ENCODE measurements around the gene TBCA. TPM values are rescaled to one million over a fixed set of nuclear protein-coding genes. Genes with fewer than 3 reads are reported as not detected.

Gene TBCA
- total RNA-seq, 4 donors from 2014 or later, result 128 to 152 (median 146) TPM

- Histone ChIP-seq H3K36me3 (no peaks in the 10 kb centered on the region), H3K4me3 (no peak overlapping the region), H3K27me3 (no peaks in the 10 kb centered on the region), H3K9me3 (no peaks in the 10 kb centered on the region), H3K4me1 (peaks cover 14 to 42% (median 18%) of the 10 kb centered on the region in 4 donors), H3K27ac (replicated peaks in 1 of 4) (no peak overlapping the region)
- no peak for DNase-seq (ENCODE audit: extremely low spot score)
- WGBS, result 91% methylated on average over 3 of the region's 3 CpGs
- intact Hi-C loops (cut with DNase I), result no loop called here
- TF ChIP-seq CTCF (IDR thresholded peaks at IDR 0.05) (no peak), POLR2AphosphoS5 (IDR thresholded peaks at IDR 0.05) (no peak), POLR2A (IDR thresholded peaks at IDR 0.05; ENCODE audit: low read depth) (no peak), EP300 (IDR thresholded peaks at IDR 0.05) (no peak)
Observed at GRCh38 chr5:77741608-77742007, 34.5 kb downstream of the TBCA start.

GRCh38 chr5:77734885-77735284 is 41.3 kb downstream of the TBCA start:
- 92% methylated on average over 2 of the region's 2 CpGs for WGBS
- no peak overlapping the region for H3K4me3 ChIP-seq
- no peaks in the 10 kb centered on the region for H3K9me3 ChIP-seq
- no peak overlapping the region for H3K27ac ChIP-seq (replicated peaks in 1 of 4)
- no peak for DNase-seq (ENCODE audit: extremely low spot score)
- peaks cover 7 to 11% (median 8%) of the 10 kb centered on the region in 4 donors for H3K4me1 ChIP-seq
- no peak for TF ChIP-seq CTCF (IDR thresholded peaks at IDR 0.05)
- no peak for TF ChIP-seq EP300 (IDR thresholded peaks at IDR 0.05)
- TF ChIP-seq POLR2A (IDR thresholded peaks at IDR 0.05; ENCODE audit: low read depth), result no peak
- TF ChIP-seq POLR2AphosphoS5 (IDR thresholded peaks at IDR 0.05), result no peak
- H3K36me3 ChIP-seq, result no peaks in the 10 kb centered on the region
- intact Hi-C loops (cut with DNase I), result no loop called here
- H3K27me3 ChIP-seq, result no peaks in the 10 kb centered on the region

- 97% methylated on average over 3 of the region's 3 CpGs for WGBS
- DNase-seq (ENCODE audit: extremely low spot score), result no peak
- intact Hi-C loops (cut with DNase I), result no loop called here
- TF ChIP-seq POLR2A (IDR thresholded peaks at IDR 0.05; ENCODE audit: low read depth) (no peak), EP300 (IDR thresholded peaks at IDR 0.05) (no peak), CTCF (IDR thresholded peaks at IDR 0.05) (no peak), POLR2AphosphoS5 (IDR thresholded peaks at IDR 0.05) (no peak)
- Histone ChIP-seq H3K27ac (replicated peaks in 1 of 4) (no peak overlapping the region), H3K9me3 (no peaks in the 10 kb centered on the region), H3K4me1 (peaks cover 4 to 7% (median 4%) of the 10 kb centered on the region in 4 donors), H3K27me3 (no peaks in the 10 kb centered on the region), H3K4me3 (no peak overlapping the region), H3K36me3 (no peaks in the 10 kb centered on the region)
Observed at GRCh38 chr5:77733130-77733529, 43.0 kb downstream of the TBCA start.

GRCh38 chr5:77727190-77727589 is 48.9 kb downstream of the TBCA start:
- Histone ChIP-seq H3K4me3 (no peak overlapping the region), H3K36me3 (no peaks in the 10 kb centered on the region), H3K27ac (replicated peaks in 1 of 4) (no peak overlapping the region), H3K27me3 (no peaks in the 10 kb centered on the region), H3K9me3 (no peaks in the 10 kb centered on the region), H3K4me1 (peaks cover 0 to 15% (median 10%) of the 10 kb centered on the region in 4 donors)
- 87% methylated on average over 3 of the region's 3 CpGs for WGBS
- intact Hi-C loops (cut with DNase I), result no loop called here
- no peak for DNase-seq (ENCODE audit: extremely low spot score)
- TF ChIP-seq POLR2AphosphoS5 (IDR thresholded peaks at IDR 0.05) (no peak), CTCF (IDR thresholded peaks at IDR 0.05) (no peak), POLR2A (IDR thresholded peaks at IDR 0.05; ENCODE audit: low read depth) (no peak), EP300 (IDR thresholded peaks at IDR 0.05) (no peak)

GRCh38 chr5:77725616-77726015 is 50.5 kb downstream of the TBCA start:
- no peaks in the 10 kb centered on the region for H3K27me3 ChIP-seq

More at GRCh38 chr5:77725616-77726015, 50.5 kb downstream of the TBCA start:
- TF ChIP-seq EP300 (IDR thresholded peaks at IDR 0.05), result no peak
- no peak for TF ChIP-seq CTCF (IDR thresholded peaks at IDR 0.05)
- TF ChIP-seq POLR2A (IDR thresholded peaks at IDR 0.05; ENCODE audit: low read depth), result no peak
- no peak for TF ChIP-seq POLR2AphosphoS5 (IDR thresholded peaks at IDR 0.05)
- H3K36me3 ChIP-seq, result no peaks in the 10 kb centered on the region
- no peak for DNase-seq (ENCODE audit: extremely low spot score)
- no peak overlapping the region for H3K27ac ChIP-seq (replicated peaks in 1 of 4)
- peaks cover 0 to 15% (median 10%) of the 10 kb centered on the region in 4 donors for H3K4me1 ChIP-seq
- H3K4me3 ChIP-seq, result no peak overlapping the region
- no peaks in the 10 kb centered on the region for H3K9me3 ChIP-seq
- intact Hi-C loops (cut with DNase I), result no loop called here
- WGBS, result 91% methylated on average over 7 of the region's 7 CpGs
